Fibroblast of upper back skin (primary cell): Measurements from ENCODE around the gene NADSYN1.

Source experiments
- DNase-seq: peaks from one replicate; pipeline ENCODE4 v3.0.0-alpha.2; 2013

NADSYN1 gene

GRCh38 chr11:71474771-71475483, 21.9 kb downstream of the NADSYN1 start:
- no peak for DNase-seq

- DNase-seq: no peak
These were observed 23.0 kb downstream of the NADSYN1 start for GRCh38 chr11:71476031-71476430.

DNA sequence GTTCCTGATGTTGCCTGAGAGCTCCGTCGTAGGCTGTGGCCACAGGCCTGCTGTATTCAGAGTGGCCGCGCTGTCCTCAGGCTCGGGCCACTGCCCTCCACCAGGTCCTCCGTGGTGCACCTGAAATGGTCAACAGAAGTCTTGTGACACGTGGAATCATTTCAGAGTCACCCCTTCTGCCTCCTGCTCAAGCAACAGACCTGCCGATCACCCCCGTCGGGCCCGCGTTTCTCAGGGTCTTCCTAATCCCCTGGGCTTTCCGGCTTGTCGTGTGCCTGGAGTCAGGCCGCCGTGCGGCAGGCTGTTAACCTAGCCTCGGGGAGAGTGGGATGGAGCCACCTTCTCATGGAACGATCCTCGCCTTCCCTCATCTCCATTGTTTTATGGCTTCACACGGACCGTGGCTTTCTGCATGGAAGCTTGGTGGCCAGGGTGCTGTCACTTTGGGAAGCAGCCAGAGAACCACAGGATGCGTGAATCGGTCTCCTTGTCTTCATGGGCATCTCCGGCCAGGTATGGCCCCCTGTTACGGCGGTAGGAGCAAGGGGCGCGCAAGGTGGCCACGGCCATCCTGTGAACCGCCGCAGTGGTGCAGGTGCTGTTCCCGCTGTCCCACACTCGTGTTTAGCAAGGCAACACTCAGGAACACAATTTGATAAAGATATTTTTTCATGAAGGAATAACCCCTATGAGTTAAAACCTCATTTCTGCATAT, 24.1 kb downstream of the NADSYN1 start:
- DNase-seq: no peak

- no peak for DNase-seq
These were observed 24.9 kb downstream of the NADSYN1 start for GRCh38 chr11:71477641-71478527.

DNA sequence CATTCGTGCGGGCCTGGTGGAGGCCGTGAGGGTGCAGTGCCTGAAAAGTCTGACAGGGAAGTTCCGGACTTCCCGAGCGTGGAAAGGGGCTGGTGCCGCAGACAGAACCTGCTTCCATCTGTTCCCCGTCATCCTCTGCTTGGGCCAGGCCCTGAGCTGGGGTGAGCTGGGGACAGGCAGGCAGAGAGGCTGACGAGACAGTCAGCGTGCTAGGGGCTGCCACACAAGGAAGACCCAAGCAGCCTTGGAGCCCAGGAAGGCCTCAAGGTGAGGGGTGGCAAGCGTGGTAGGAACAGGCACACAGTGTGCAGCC, 25.5 kb downstream of the NADSYN1 start:
- no peak for DNase-seq

DNA sequence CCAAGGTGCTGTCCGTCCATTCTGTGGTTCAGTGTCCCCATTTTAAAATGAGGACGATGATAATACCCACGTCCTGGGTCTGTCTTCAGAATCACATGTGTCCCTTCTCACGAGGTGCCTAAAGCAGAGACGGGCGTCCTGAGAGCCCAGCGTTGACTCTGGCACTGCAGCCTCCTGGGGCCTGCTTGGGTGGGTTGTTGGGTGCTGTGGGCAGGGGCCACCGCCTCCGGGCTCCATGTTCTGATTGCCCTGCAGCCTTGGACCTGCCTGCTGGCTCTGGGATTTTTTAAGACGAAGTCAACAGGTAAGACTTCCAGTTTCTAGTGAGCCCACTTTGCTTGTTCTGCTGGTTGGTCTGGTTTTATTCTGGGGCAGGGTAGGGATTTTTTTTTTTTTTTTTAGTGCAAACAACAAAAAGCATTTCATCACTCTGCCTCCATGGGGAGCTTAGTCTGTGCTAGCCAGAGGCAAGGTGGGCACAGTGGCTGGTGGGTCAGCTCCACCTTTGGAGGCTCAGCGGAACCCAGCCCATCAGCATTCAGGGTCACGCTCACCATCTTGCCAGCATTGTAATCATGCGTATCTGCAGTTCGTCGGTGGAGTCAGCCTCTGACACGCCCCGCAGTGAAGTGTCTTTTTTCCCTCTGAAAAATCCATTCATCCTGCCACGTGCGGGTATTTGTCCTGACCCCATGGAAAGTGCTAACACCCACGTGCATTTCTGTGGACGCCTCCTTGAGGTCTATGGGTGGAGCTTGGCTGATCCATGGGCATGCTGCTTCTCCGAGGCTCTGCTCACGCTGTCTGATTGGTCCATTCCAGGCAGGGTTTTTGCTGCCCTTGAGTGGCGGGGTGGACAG, 28.3 kb downstream of the NADSYN1 start:
- no peak for DNase-seq

GRCh38 chr11:71482216-71482615, 29.2 kb downstream of the NADSYN1 start:
- no peak for DNase-seq

GRCh38 chr11:71482746-71483364, 29.9 kb downstream of the NADSYN1 start:
- no peak for DNase-seq

DNA sequence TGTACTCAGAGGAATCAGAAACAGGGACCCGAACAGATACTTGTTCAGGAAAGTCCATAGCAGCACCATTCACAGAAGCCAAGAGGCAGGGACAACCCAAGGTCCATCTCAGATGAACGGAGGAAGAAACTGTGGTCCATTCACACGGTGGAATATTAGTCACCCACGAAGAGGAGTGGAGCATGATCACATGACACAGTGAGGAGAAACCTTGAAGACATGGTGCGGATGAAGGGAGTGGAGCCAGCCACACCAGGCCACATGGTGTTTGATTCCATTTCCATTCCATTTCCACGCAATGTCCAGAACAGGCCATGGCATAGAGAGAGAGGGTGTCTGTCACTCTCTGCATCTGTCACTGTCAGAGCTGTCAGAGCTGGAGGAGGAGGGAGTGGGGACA, 30.7 kb downstream of the NADSYN1 start:
- DNase-seq: no peak

- no peak for DNase-seq
These were observed 31.5 kb downstream of the NADSYN1 start for GRCh38 chr11:71484248-71485062.

- DNase-seq: no peak
These were observed 32.0 kb downstream of the NADSYN1 start for GRCh38 chr11:71485063-71485399.

- DNase-seq: no peak
These were observed 32.5 kb downstream of the NADSYN1 start for GRCh38 chr11:71485466-71485865.

GRCh38 chr11:71486320-71486719, 33.3 kb downstream of the NADSYN1 start:
- DNase-seq: no peak

- no peak for DNase-seq
These were observed 35.8 kb downstream of the NADSYN1 start for GRCh38 chr11:71488681-71489270.

DNA sequence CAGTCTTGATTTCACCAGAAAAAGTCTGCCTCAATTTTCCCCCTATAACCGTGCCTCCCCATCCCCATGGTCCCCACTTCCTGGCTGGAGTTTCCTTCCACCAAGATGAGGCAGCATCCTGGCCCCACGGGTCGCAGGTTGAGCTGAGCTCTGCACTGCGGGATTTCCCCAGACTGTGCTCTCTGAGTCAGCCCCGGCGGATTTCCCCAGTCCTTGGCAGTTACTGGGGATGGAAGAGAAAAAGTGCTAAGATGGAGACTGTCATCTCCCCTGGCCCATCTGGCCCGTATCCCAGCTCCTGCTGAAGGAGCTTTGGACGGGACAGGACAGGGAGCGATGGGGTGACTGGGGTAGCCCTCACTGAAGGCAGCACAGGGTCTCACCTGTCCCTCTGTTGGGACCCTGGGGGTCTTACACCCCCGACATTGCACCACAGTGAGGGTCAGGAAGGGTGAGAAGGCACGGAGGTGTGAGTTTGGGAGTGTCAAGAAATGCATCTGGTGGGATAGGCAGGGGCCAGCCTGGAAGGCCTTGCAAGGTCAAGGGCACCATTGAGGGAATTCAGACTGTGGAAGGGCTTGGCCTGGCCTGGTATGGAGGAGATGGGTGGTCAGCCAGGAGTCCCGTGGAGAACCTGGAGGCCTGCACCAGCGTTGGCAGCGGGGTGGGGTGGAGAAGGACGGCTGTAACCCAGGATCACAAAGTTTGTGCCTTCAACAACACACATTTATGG, 36.5 kb downstream of the NADSYN1 start:
- DNase-seq: peak; percentile 17

DNA sequence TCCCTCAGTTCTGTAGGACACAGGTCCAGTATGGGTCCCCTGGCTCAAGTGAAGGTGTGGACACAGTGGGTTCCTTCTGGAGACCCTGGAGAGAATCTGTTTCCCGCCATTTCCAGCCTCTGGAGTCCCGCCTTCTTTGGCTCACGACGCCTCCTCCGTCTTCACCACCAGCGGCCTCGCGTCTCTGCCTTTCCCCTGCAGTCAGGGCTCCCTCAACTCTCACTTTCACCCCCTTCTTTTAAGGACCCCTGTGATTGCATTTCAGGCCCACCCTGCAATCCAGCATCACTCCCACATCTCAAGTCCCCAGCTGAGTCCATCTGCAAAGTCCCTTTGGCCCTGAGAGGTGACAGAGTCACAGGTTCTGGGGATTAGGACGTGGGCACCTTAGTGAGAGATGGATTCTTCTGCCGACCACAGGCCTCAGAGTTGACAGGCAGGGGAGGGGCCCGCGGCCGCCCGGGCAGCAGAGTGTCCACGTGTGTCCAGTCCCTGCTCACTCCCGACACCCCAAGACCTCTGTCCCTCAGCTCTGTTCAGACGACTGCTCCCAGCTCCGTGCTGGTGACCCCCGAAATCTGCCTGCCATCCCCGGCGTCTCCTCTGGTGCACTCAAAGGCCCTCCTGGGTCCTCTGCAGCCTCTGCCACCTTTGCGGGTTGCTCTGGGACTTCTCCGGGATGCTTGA, 37.2 kb downstream of the NADSYN1 start:
- no peak for DNase-seq

DNA sequence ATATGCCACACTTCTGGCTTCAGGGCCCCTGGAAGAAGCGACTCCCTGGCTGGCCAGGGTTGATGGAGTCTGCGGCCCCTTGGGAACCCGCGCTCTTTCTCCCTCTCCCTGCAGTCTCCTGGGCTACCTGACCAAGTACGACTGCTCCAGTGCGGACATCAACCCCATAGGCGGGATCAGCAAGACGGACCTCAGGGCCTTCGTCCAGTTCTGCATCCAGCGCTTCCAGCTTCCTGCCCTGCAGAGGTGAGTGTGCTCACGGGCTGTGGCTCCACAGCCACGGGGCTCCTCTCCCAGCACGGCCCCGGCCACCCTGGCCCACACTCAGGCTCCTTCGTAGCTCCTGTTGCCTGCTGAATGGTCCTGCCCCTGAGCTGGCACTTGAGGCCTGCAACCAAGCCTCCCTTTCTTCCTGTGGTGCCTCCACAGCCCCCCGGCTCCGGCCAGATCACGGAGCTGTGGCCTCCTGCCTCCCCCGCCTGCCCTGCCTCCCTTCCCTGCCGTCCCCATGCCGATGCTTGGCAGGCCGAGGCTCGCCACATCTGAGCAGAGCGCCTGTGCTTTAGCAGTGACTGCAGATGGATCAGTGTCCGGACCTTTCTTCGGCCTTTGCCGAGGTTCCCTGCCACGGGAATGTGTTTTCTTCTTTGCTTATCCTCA, 37.9 kb downstream of the NADSYN1 start:
- no peak for DNase-seq

DNA sequence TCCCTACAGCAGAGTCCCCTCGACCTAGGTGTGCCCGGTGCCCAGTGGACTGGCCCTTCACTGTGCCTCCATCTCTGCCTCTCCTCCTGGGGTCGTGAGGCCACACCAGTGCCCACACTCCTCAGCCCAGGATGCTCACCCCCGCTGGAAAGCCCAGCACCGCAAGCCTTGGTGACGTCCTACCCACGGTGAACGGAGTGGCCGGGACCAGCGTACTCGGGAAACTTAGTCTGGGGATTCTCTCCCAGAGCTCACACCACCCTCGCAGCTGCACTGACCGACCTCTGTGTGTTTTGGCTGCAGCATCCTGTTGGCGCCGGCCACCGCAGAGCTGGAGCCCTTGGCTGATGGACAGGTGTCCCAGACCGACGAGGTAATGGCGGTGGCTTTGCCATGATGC, 38.5 kb downstream of the NADSYN1 start:
- no peak for DNase-seq

DNA sequence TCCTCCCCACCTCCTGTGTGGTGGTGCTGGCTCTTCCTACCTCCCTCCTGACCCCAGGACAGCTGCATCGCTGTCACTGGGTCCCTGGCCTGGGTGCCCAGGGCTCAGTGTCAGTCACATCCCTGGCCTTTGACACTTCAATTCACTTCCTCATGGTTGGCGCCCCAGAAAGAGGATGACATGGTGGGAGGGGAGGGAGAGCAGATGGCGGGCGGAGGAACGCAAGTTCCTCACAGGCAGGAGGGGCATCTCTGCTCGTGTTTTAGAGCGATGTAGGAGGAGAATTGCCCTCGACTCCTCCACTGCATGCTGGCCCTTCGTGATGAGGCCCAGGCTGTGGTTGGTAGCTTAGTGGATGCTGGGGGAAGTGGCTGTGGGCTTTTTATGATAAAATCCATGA, 38.9 kb downstream of the NADSYN1 start:
- DNase-seq: no peak
